Muscle of leg (tissue), 11 donors: ENCODE measurements around the gene OCA2. TPM values are rescaled to one million over a fixed set of nuclear protein-coding genes. Genes with fewer than 3 reads are reported as not detected.

Experiments
- DNase-seq: peaks from one replicate; pipeline ENCODE4 v3.0.0; 2013
- H3K27ac ChIP-seq: one replicate; pipeline ENCODE4 v1.5.1; 2013; ENCODE audit warnings: mild to moderate bottlenecking, low read length, control low read depth
- H3K27me3 ChIP-seq: one replicate; pipeline ENCODE4 v1.6.1; 2013; ENCODE audit warnings: low read length; ENCODE audit not compliant: control insufficient read depth, insufficient read depth
- H3K36me3 ChIP-seq: one replicate; pipeline ENCODE4 v1.6.1; 2013; ENCODE audit warnings: low read length; ENCODE audit not compliant: control insufficient read depth, insufficient read depth
- H3K4me1 ChIP-seq: one replicate; pipeline ENCODE4 v1.6.1; 2013; ENCODE audit warnings: low read length; ENCODE audit not compliant: control insufficient read depth, insufficient read depth
- H3K4me3 ChIP-seq: one replicate; pipeline ENCODE4 v1.5.1; 2013; ENCODE audit warnings: low read length, control low read depth
- H3K9me3 ChIP-seq: replicated peaks from 2 replicates; pipeline ENCODE4 v1.6.1; 2013; ENCODE audit warnings: low read depth, low read length; ENCODE audit not compliant: control insufficient read depth
- WGBS: methylation state at CpG from one replicate; pipeline ENCODE4 v1.1.5; 2013; ENCODE audit warnings: missing lambda C conversion rate; ENCODE audit not compliant: insufficient coverage; 5-methylcytosine and 5-hydroxymethylcytosine counted together
- polyA plus RNA-seq, 8 donors: library from polyadenylated mRNA; unstranded; fragments of 120-200 nt; gene quantifications; one replicate each; pipeline versions ENCODE4 v1.2.1 to v1.2.3, GENCODE V29; 2013; ENCODE audit warnings: inconsistent platforms in 1 of 8, low replicate concordance in 1 of 8; ENCODE audit not compliant: insufficient read length in 8 of 8, insufficient read depth in 1 of 8
- total RNA-seq: library from RNA; stranded (reverse); fragments of 120-200 nt; gene quantifications from one replicate; pipeline ENCODE4 v1.2.4, GENCODE V29; 2013

Gene OCA2
- total and polyA plus RNA-seq, 9 donors, result 1.9 to 5.3 (median 3.6) TPM

DNA sequence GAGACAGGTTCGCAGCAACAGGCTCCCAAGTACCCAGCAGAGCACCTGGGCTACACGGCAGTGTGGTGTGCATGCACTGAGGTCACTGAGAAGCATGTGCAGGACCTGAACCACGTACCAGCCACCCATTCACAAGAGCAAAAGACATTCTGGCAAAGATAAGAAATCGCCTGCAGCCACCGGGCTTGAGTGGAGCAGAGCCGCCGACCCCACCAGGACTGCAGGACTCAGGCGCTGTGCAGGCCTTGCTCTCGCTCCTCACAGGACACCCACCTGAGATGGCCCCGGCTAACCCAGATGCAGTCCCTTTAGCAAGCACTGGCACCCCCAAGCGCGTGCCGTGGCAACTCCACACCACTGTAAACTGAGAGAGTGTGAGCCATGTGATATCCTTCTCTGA is 32.3 kb upstream of the OCA2 start:
- Histone ChIP-seq H3K27me3 (no peaks in the 10 kb centered on the region), H3K36me3 (peaks cover 51% of the 10 kb centered on the region), H3K4me3 (no peak overlapping the region), H3K9me3 (no peaks in the 10 kb centered on the region), H3K4me1 (no peaks in the 10 kb centered on the region), H3K27ac (no peak overlapping the region)
- WGBS, result 92% methylated on average over 10 of the region's 13 CpGs
- DNase-seq, result no peak

- H3K4me1 ChIP-seq, result no peaks in the 10 kb centered on the region
These were observed 31.5 kb upstream of the OCA2 start for GRCh38 chr15:28130651-28131050.

GRCh38 chr15:28129231-28129848 is 30.2 kb upstream of the OCA2 start:
- WGBS, result 88% methylated on average over 5 of the region's 9 CpGs
- no peaks in the 10 kb centered on the region for H3K4me1 ChIP-seq
- H3K4me3 ChIP-seq, result no peak overlapping the region

More at GRCh38 chr15:28130651-28131050, 31.5 kb upstream of the OCA2 start:
- peaks cover 51% of the 10 kb centered on the region for H3K36me3 ChIP-seq
- 80% methylated on average over 6 of the region's 7 CpGs for WGBS
- H3K4me3 ChIP-seq, result no peak overlapping the region
- no peak for DNase-seq
- H3K9me3 ChIP-seq, result no peaks in the 10 kb centered on the region
- no peaks in the 10 kb centered on the region for H3K27me3 ChIP-seq
- H3K27ac ChIP-seq, result no peak overlapping the region

DNA sequence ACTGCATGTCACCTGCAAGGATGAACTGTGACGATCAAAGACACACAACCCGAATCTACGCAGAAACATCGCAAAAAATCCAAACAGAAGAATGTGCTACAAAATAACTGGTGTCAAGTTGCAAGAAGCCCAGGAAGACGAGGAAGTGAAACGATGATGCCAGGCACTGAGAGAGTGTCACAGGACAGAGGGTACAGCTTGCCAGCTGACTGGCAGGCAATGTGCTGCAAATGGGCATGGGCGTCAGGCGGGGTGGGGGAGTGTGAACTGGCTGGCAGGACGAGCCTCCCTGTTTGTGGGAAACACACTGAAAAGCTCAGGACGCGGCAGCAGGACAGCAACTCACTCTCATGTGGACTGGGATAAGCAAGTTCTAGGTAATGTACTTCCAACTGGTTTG is 28.9 kb upstream of the OCA2 start:
- WGBS, result 80% methylated on average over 9 of the region's 11 CpGs
- Histone ChIP-seq H3K4me1 (no peaks in the 10 kb centered on the region), H3K27me3 (no peaks in the 10 kb centered on the region), H3K9me3 (no peaks in the 10 kb centered on the region), H3K36me3 (peaks cover 61% of the 10 kb centered on the region), H3K27ac (no peak overlapping the region), H3K4me3 (no peak overlapping the region)
- peak; percentile 58 for DNase-seq

More at GRCh38 chr15:28129231-28129848, 30.2 kb upstream of the OCA2 start:
- no peaks in the 10 kb centered on the region for H3K9me3 ChIP-seq
- H3K27ac ChIP-seq, result no peak overlapping the region
- DNase-seq, result no peak
- peaks cover 53% of the 10 kb centered on the region for H3K36me3 ChIP-seq
- no peaks in the 10 kb centered on the region for H3K27me3 ChIP-seq

DNA sequence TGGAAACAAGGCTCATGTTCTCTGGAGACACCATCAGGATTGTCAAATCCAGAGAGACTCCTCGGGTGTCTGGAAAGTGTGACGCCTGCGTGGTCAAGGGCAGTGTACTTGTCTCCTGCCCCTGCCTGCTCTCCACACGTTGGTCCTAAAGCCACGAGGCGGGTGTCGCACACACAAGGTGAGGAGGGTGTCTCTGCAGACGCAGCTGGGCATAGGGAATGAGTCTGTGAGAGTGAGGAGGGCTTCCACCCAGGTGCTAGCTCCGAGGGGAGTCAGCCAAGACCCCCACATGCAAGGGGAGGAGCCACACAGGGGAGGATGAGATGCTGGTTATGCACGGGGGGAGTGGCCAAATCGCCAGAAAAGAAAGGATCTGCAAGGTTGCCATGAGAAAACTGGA is 27.9 kb upstream of the OCA2 start:
- no peaks in the 10 kb centered on the region for H3K27me3 ChIP-seq
- no peaks in the 10 kb centered on the region for H3K4me1 ChIP-seq
- H3K4me3 ChIP-seq, result no peak overlapping the region
- 88% methylated on average over 10 of the region's 11 CpGs for WGBS
- DNase-seq, result no peak
- no peak overlapping the region for H3K27ac ChIP-seq
- no peaks in the 10 kb centered on the region for H3K9me3 ChIP-seq
- H3K36me3 ChIP-seq, result peaks cover 63% of the 10 kb centered on the region

DNA sequence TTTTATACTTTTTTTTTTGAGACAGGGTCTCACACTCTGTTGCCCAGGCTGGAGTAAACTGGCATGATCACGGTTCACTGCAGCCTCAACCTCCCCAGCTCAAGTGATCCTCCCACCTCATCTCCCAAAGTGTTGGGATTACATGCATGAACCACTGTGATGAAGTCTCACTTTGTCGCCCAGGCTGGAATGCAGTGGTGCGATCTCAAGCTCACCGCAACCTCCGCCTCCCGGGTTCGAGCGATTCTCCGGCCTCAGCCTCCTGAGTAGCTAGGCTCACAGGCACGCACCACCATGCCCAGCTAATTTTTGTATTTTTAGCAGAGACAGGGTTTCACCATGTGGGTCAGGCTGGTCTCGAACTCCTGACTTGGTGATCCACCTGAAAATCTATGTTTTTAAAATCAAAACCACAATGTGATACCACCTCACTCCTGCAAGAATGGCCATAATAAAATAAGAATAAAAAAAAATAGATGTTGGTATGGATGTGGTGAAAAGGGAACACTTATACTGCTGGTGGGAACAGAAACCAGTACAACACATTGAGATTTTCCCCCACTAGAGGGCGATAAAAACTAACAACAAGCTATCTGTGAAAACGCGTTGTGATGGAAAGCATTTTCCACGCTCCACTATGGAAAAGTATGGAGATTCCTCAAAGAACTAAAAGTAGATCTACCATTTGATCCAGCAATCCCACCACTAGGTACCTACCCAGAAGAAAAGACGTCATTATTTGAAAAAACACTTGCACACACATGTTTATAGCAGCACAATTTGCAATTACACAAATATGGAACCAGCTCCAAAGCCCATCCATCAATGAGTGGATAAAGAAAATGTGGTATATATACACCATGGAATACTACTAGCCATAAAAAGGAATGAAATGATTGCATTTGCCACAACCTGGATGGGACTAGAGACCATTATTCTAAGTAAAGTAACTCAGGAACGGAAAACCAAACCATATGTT is 26.8 kb upstream of the OCA2 start:
- Histone ChIP-seq H3K27me3 (no peaks in the 10 kb centered on the region), H3K36me3 (peaks cover 60% of the 10 kb centered on the region), H3K27ac (no peak overlapping the region), H3K9me3 (no peaks in the 10 kb centered on the region), H3K4me1 (no peaks in the 10 kb centered on the region), H3K4me3 (no peak overlapping the region)
- DNase-seq, result peak; percentile 77
- 87% methylated on average over 10 of the region's 17 CpGs for WGBS

DNA sequence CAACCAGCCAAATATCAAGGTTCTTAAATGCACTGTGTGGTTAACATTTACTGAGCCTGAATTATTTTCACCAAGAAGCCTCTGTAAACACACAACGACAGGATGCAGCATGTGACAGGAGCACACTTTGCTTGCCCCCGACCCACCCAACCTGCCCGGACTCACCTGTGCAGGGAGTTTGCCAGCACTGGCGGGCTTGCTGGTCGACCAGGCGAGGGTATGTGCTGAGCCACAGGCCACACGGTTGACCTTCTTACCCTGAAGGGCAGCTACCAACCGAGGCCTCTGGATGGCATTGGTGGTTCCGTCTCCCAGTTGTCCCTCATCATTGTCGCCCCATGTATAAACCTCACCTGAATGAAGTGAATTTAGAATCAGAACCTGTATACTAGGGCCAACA is 25.7 kb upstream of the OCA2 start:
- no peaks in the 10 kb centered on the region for H3K27me3 ChIP-seq
- H3K27ac ChIP-seq, result no peak overlapping the region
- WGBS, result 91% methylated on average over 10 of the region's 10 CpGs
- no peaks in the 10 kb centered on the region for H3K4me1 ChIP-seq
- H3K36me3 ChIP-seq, result peaks cover 57% of the 10 kb centered on the region
- no peaks in the 10 kb centered on the region for H3K9me3 ChIP-seq
- DNase-seq, result no peak
- no peak overlapping the region for H3K4me3 ChIP-seq

DNA sequence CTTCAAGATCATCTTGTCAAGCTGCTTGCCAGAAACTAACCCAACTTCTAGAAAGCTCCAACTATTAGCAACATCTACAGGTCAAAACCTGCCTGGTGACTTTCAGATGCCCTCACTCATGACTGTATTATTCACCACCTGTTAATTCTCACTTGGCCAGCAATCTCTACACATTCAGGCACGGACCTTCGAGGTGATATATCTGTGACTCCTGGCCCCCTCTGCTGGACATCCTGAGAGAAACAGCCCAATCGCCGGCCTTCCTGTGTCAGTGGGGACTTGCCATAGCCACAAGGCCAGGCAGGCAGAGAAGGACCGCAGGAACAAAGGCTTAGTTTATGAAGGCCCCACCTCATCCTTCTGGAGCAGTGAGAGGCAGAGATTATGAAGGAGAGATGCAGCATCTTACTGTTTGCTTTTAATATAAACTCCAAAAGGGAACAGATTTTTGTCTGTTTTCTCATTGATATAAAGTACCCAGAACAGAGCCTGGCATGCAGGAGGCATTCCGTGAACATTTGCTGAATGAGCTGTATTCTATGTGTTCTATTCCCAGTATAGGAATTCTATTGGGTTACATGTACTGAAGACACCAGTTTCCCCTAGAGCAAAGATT is 24.4 kb upstream of the OCA2 start:
- peak; percentile 74 for DNase-seq
- H3K4me3 ChIP-seq, result no peak overlapping the region
- no peak overlapping the region for H3K27ac ChIP-seq
- WGBS, result 8% methylated on average over 4 of the region's 6 CpGs
- H3K36me3 ChIP-seq, result peaks cover 58% of the 10 kb centered on the region
- H3K9me3 ChIP-seq, result no peaks in the 10 kb centered on the region
- H3K4me1 ChIP-seq, result peaks cover 2% of the 10 kb centered on the region
- H3K27me3 ChIP-seq, result no peaks in the 10 kb centered on the region

- Histone ChIP-seq H3K4me3 (no peak overlapping the region), H3K27me3 (no peaks in the 10 kb centered on the region), H3K27ac (no peak overlapping the region), H3K9me3 (no peaks in the 10 kb centered on the region), H3K4me1 (peaks cover 12% of the 10 kb centered on the region), H3K36me3 (peaks cover 68% of the 10 kb centered on the region)
- no peak for DNase-seq
- 81% methylated on average over 24 of the region's 28 CpGs for WGBS
These were observed 23.2 kb upstream of the OCA2 start for GRCh38 chr15:28122038-28122949.
